GM19035 (cell line): ENCODE results near the gene NHEJ1.

ENCODE experiments used
- ATAC-seq: cut with Tn5 transposase; IDR thresholded peaks from one replicate; pipeline ENCODE4 v1.9.1; 2021; ENCODE audit not compliant: unreplicated experiment

Gene NHEJ1

DNA sequence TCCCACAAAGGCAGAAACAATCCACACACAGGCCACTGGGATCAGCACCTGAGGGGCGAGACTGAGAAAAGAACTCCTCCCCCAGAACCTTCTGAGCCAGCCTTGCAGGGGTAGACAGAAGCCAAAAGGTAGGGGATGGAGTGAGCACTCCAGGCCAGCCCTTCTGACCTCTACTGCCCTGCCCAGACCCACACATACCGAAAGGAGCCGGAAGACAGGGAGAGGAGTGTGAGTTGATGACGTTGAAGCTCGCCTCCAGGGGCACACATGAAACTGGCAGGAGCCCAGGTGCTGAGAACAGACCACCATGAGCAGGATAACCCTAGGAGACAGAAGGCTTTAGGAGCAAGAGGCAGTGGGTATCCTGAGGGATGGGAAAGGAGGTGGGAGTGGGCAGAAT is 7.4 kb upstream of the NHEJ1 start:
- ATAC-seq: no peak

DNA sequence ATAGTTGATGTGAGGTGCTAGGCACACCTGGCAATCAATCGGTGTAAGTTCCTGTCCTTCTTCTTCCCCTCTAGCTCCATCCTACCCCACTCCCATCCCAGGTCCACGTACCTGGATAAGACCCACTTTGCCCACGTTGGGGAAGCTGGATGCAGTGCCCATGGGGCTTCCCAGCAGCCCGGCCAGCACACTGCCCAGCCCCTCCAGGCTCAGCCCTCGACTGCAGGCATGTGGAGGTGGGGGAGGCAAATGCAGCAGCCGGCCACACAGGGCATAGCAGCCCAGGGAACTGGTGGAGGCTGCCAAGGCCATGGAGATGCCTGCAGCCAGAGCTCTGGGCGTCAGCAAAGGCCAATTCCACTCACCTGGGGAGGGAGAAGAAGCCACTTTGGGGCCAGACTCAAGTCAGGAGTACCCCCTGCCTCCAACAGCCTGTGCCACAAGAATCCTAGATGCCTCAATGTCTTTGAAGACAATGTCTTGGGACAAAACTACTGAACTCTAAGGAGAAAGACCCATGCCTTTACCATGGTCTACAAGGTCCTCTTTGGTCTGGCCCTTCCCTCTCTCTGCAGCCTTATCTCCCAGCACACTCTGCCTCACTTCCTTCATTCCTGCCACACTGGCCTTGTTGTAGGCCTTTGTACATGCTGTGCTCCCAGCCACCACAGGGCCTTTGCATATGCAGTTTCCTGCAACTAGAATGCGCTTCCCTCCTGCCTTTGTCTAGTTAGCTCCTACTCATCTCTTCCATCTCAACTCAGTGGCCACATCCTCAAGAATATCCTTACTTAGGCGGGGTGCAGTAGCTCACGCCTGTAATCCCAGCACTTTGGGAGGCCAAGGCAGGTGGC is 4.7 kb upstream of the NHEJ1 start:
- no peak for ATAC-seq

DNA sequence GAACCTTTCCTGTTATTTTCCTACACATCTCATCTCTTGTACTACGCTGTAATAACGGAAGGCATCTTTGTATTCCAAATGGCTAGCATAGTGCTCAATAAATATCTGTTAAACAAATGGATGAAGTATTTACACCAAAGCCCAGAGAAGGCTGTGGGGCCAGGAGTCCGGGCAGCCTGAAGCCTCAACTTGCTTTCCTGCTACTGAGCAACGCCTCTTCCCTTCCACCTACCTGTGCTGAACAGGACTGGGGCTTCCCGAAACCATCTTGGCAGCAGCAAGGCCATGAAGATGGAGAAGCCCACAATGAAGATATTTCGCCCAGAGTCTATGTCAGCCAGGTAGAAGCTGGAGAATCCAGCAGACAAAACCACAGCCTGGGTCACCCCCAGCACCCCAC is 2.5 kb upstream of the NHEJ1 start:
- no peak for ATAC-seq

DNA sequence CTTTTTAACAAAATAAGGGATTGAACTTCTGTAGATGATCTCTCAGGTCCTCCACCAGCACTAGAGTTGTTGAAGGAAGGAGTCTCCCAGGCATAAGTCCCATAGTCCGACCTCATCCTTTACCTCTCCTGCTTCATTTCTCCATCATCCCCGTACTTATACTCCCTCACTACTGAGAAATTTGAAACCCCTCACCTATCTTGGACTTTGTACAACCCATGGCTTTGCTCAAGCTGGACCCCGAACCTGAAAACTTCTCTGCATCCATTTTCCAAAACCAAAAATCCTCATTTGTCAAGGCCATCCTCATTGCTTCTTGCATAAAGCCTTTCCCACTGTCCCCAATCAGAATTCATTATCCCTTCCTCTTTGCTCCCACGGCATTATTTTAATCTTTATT is 482 bp upstream of the NHEJ1 start:
- ATAC-seq: no peak

DNA sequence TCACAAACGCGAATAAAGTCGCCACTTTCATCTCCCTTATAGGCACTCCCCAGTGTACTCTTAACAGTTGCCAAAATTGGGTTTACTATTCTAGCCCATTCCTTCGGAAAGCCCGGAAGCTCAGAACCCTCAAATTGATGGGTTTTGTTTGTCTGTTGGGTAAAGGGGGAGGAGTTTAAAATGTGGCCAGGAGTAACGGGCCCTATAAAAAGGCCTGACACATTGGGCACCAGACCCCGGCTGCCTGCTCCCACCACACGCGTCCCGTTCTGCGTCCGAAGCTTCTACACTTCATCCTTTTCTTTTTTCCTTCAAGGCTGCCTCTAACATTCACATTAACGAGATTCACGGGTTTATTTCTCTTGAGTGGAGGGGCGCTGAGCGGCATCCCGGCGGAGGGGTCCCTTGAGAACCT is 837 bp downstream of the NHEJ1 start:
- ATAC-seq: no peak

DNA sequence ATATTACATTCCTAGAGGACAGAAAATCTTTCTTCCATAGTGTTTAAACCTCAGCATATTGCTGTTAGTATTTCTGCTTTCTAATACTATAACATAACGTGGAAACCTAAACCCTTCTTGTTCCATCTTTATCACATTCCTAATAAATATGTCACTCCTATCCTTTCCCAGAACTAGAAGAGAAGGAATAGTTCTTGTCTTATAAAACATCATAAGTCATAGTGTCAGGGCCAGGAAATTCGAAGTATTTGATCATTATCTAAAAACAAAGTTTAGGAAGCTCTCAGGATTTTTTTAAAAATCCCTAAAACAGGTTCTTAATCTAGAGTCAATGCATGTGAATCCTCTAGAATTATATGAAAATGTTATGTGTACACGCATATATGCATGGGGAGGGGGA is 2.0 kb downstream of the NHEJ1 start:
- no peak for ATAC-seq

DNA sequence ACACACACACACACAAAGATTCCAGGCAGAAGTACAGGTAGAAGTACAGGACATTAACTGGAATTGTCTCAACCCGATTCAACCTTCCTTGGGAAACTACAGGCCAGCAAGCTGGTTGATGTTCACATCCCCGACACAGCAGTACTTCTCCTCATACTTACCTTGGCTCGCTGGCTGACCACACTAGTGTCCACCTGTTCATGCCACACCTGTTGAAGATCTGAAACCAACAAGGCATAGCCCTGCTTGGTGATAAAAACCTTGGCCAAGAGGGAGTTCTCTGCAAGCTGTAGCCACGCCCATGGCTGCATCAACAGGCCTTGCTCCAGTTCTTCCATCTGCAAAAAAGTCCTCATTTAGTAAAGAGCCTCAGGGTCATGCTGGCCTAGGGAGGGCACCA is 2.6 kb downstream of the NHEJ1 start:
- no peak for ATAC-seq

DNA sequence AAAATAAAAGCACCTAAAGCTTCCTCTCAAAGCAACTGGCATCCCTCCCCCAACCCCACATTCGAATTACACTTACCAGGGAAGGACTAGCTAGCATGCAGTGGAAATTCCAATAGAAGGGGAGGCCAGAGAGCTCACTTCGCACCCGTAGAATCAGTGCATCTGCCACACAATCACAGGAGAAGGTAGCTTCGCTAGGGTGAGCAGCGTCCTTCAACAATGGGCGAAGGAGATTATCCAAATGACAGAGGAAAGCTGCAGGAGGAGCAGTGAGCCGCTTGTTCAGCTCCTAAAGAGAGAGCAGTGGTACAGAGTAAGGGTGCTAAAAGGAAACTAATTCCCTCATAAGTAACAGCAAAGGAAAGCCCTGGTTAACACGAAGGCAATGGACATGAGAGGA is 3.2 kb downstream of the NHEJ1 start:
- no peak for ATAC-seq

DNA sequence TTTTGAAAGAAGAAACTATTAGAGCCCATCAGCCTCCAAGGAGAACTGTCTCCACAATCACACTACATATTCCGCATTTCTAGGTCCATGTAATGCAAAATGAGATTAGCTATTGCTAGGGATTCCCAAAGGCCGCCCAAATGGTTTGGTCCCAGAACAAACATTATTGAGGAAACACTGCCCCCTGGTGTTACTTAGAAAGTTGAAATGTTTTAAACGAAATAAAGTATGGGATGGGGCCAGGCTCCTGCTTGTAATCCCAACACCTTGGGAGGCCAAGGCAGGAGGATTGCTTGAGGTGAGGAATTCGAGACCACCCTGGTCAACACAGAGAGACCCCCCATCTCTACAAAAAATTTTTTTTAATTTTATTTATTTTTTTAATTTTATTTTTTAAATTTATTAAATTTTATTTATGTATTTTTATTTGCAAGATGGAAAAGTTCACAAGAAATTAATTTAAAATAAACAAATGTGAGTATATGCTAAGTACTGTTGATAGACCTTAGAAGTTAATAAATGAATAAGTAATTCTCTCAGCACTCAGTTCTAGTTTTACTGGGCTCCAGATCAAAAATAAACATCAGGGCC is 5.5 kb downstream of the NHEJ1 start:
- no peak for ATAC-seq

DNA sequence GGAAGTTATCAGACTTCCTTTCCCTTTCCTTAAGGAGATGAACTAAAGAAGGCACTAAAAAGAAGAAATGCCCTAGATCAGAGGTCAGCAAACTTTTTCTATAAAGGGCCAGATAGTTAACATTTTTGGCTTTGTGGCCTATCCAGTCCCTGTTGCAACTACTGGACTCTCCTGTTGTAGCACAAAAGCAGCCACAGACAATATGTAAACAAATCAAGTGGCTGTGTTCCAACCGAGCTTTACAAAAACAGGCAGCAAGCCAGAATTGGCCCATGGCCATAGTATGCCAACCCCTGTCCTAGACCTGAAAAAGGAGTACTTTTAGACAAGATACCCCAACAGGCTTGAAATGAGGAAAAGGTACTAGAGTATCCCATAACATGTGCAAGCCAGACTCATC is 10.9 kb downstream of the NHEJ1 start:
- no peak for ATAC-seq

DNA sequence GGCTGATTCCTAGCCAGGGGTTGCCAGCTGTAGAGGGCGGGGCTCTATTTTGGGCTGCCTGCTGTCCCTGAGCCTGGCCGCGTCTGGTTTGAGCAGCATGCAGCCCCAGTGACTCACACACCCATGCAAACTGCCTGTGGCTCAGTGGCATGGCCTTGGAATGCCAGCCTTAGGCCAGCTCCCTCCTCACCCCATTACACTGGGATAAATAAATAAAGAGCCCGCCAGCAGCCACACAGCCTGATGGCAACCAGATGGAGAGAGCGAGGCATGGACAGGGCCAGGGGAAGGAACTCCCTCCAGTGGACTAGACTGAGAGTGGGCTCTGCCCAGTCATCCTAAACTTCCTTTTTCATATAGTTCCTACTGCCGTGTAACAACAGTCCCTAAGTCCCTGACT is 18.3 kb downstream of the NHEJ1 start:
- ATAC-seq: no peak

DNA sequence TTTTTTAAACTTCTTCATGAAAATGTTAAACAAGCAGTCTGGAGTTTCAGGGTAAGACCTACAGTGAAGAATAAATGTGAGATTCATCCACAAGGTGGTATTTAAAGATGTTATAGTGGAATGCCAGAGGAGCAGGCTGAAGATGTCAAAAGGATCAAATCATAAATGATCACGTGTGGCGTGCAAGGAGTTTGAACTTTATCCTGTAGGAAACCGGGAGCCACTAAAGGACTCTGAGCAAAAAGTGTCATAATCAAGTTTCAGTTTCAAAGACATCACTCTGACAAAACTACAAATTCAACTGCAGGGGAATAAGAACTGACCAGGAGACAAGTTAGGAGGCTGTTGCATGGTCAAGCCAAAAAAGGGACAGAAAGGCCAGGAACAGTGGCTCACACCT is 19.9 kb downstream of the NHEJ1 start:
- no peak for ATAC-seq

DNA sequence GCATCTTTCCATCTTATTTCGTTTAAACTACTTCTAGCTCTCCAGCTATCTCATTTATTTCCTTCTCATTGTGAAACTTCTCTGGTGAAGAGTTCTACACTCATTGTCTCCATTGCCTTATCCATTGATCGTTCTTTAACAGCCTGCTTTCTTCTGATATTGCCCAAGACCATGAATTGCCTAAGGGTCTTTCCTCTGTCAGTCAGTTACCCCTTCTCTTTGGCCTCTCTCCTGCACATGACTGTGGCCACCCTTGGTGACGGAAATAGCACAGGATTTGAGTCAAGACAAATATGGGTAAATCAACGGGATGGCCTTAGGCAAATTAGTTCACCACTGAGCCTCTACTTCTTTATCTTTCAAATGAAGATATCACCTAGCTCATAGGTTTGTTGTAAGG is 26.6 kb downstream of the NHEJ1 start:
- no peak for ATAC-seq

DNA sequence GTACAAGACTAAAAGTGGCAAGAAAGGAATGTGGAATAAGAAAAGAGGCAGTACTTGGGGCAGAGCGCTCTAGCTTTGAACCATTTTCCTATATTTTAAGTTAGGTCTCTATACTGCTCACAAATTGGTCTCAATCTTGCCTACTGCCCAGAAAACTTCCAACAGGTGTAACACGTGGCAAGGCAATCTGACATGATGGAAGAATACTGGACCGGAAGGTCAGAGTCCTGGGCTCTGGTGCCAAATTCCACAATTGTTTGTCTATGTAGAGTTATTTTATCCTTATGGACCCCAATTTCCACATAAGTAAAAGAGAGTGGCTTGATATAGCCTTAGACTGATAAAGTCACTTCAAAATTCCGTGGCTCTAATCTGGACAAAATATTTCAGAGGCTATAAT is 28.9 kb downstream of the NHEJ1 start:
- ATAC-seq: no peak

DNA sequence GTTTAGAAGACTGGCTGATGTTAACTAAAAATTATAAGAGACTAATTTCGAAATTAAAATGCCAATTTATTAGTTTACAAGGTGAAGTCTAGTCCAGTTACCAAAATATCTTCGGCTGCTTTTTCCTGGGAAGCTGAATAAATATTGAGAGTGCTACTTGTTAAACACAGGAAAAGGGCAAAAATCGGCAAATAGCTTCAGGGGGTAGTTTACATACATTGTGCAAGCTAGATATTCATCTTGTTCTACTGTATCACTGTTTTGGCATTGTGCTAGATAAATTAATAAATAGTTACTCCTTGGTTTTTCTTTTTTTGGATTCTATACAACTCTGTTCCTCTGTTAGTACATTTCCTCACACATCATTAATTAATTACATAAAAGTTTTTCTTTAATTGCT is 29.3 kb downstream of the NHEJ1 start:
- no peak for ATAC-seq

DNA sequence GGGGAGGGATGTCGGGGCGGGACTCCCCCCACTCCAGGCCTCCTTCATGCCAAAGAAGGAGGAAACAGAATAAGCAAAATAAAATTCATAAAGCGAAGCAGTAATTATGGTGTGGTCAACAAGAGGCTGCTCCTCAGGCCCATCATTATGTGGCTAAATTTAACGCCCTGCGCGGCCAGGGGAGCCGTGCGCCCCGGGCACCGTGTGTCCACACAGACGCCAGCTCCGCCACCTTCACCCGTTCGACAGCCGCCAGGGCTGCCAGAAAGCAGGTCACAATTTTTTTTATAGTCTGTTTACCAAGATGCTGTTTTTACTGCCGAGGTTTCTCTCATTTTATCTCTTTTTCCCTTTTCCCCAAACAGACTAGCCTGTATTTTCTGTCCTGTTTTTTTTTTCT is 31.0 kb downstream of the NHEJ1 start:
- no peak for ATAC-seq

DNA sequence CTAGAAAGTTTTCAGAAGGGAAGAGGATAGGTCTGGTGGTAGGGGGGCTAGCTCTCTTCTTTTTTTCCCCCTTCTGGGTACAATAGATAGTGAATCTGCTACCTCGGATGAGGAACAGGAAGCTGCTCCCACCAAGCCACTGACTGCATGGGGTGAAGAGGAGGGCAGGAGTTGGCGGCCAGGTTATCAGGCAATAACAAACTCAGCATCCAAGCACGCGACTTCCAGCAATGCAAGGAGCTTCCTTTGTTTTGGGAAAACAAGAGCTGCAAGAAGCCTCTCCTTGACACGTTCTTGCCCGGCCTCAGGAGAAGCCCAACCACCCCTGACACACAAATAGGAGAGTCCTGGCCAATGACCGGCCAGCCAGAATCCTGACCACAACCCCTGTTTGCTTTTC is 32.2 kb downstream of the NHEJ1 start:
- ATAC-seq: no peak

DNA sequence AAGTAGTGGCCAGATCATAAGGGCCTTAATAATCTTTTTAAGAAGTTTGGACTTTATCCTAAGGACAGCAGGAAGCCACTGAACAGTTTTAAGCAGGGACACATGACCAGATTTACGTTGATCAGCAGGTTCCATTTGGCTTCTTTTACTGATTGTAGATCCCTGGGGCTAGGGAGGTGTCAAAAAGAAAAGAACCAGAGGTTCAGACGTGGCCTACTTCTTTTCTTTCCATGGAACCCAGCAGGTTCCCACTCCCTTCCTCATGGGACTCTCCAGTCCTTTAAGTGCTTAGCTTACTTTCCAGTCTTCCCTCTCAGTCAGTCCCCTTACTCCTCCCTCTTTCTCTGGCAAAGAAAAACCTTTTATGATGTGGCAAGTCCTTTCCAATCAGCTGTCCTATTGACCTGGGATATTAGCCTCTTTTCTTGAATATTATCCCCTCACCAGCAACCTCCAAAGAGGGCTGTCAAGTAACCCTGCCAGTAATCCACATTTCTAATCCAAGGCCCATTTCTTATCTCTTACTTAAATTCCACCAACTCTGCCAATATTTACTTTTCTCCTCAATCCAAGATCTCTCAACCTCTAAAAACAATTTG is 33.5 kb downstream of the NHEJ1 start:
- ATAC-seq: no peak

DNA sequence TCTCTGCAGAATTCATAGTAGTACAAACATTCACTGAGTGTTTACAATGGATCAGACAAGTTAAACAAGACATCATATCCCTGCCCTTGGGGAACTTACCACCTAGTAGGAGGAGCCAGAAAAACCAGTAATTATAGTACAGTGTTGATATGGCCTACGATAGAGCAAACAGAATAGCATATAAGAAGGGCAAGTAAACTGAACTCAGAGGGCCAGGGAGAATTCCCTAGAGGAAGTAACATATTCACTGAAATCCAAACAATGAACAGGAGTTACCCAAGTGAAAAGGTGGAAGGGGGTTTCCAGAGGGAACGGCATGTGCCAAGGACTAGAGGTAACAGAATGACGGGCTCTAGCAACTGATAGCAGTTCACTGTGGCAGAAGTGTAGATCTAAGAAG is 34.1 kb downstream of the NHEJ1 start:
- ATAC-seq: no peak

DNA sequence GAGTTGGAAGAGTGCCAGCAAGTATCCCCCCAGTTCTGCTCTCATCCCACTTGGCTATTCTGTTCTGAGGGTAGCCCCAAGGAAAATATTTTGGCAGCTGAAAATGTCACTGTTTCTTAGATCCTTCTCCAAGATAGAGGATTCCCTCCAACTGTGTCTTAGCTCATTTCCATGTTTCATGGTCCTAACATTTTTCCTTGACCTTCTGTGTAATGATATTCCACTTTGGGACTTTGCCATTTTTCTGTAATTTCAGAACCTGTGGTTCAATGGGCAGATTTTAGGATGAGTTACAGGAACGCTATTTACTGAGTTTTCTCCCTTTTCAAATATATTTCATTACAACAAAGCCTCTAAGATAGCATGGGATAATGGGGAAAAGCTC is 34.7 kb downstream of the NHEJ1 start:
- no peak for ATAC-seq

DNA sequence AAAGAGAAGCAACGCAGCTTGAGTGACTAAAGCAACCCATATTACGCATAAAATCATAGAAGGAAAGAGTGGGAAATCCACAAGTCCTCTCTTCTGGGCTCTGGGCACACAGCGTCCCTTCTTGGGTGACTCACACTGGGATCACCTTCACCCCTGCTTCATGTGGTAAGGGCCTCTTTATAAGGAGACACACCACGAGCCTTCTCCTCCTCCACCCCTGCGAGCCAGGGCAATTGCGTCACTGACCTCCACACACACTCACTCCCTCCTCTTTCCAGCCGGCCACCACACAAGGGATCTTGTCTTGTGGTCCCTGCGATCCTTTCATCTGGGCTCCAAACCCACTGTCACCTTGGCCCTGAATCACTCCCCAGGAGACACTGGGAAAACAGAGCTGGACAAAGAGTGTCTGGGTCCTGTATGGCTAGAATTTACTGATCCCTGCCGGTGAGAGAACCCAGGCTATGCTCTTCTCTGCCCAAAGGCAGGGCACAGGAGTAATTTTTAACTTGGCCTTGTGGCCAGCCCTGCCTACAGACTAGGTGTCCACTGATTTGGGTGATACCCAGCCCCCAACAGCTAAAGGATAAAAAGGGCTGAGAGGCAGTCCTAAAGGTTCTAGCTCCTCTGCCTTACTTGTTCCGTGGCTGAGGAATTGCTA is 35.3 kb downstream of the NHEJ1 start:
- no peak for ATAC-seq
